Adrenal gland (tissue), 12 donors: ENCODE results near the gene CREB5. TPM values are rescaled to one million over a fixed set of nuclear protein-coding genes. Genes with fewer than 3 reads are reported as not detected.

Experiments used
- DNase-seq, 7 donors: peaks; one replicate each; pipeline ENCODE4 v3.0.0-alpha.2; 2019 to 2020
- H3K27ac ChIP-seq, 5 donors: fragments of 200-600 bp; sonication (generic) in 4 of 5; 1 replicate in 3 of 5; 2 replicates in 2 of 5; pipeline versions ENCODE4 v1.5.1 to v1.8.0; 2016 to 2020; ENCODE audit warnings: mild to moderate bottlenecking in 1 of 5
- H3K27me3 ChIP-seq: fragments of 200-600 bp; 2 replicates; pipeline ENCODE4 v1.8.0; 2021
- H3K36me3 ChIP-seq, 2 donors: fragments of 200-600 bp; replicated peaks in 1 of 2; 1 replicate in 1 of 2; 2 replicates in 1 of 2; pipeline versions ENCODE4 v1.5.1 to v1.8.0; 2018 to 2022
- H3K4me1 ChIP-seq, 2 donors: fragments of 200-600 bp; replicated peaks in 1 of 2; 1 replicate in 1 of 2; 2 replicates in 1 of 2; pipeline versions ENCODE4 v1.5.1 to v1.8.0; 2018 to 2021
- H3K4me3 ChIP-seq, 4 donors: fragments of 200-600 bp; sonication (generic) in 3 of 4; one replicate each; pipeline ENCODE4 v1.5.1; 2016 to 2018
- H3K9me3 ChIP-seq, 3 donors: fragments of 200-600 bp; sonication (generic) in 1 of 3; replicated peaks in 1 of 3; 1 replicate in 2 of 3; 2 replicates in 1 of 3; pipeline versions ENCODE4 v1.5.1 to v1.8.0; 2016 to 2021
- CTCF ChIP-seq, 6 experiments: fragments of 450-650 bp in 4 of 6; fragments of 200-600 bp in 2 of 6; sonication (generic) in 1 of 6; IDR thresholded peaks; 1 replicate in 5 of 6; 2 replicates in 1 of 6; pipeline versions ENCODE4 v1.5.1 to v1.8.0; 2016 to 2021; ENCODE audit warnings: antibody characterized with exemption in 6 of 6, mild to moderate bottlenecking in 2 of 6, moderate library complexity in 1 of 6
- POLR2A ChIP-seq, 2 donors: fragments of 450-650 bp; IDR thresholded peaks; one replicate each; pipeline ENCODE4 v1.6.1; 2017; ENCODE audit warnings: antibody characterized with exemption in 2 of 2, mild to moderate bottlenecking in 2 of 2, moderate library complexity in 1 of 2
- WGBS, 4 donors: extraction: QIAGEN DNeasy Blood & Tissue Kit in 2 of 4; methylation state at CpG; one replicate each; pipeline versions ENCODE4 v1.1.5 to v1.1.7; 2013 to 2017; 5-methylcytosine and 5-hydroxymethylcytosine counted together
- intact Hi-C, 2 donors: fragments of 100-400 bp; cut with DNase I; formaldehyde crosslinking; loops; one replicate each; pipeline versions ENCODE4 v1.14.1 to v1.15.0; 2022 to 2023
- polyA plus RNA-seq, 3 donors: library from polyadenylated mRNA; stranded (reverse); fragments of 200-250 nt in 2 of 3; fragments of 350-450 nt in 1 of 3; fragmentation: Illumina TruSeq in 1 of 3; extraction: RNeasy Lipid Tissue Mini Kit (QIAGEN cat#74804) in 1 of 3; gene quantifications; one replicate each; pipeline ENCODE4 v1.2.3, GENCODE V29; 2013 to 2014
- total RNA-seq, 9 donors: library from RNA; depleted of rRNA in 4 of 9; stranded (reverse); fragments of >200 nt in 4 of 9; fragments of 120-200 nt in 1 of 9; fragmentation: NEBNext Ultra II Directional in 1 of 9; extraction: Animal tissue kit (Norgen Biotek cat#: 25700) in 1 of 9; gene quantifications; one replicate each; pipeline versions ENCODE4 v1.1.0 to v1.2.4, GENCODE V29; 2013 to 2023
- donor health status: healthy with polysubstance abuse.
- donor health status: Bipolar disorder and iron deficiency.
- donor health status: DM: yes; HTN: yes; CAD: no.
- donor health status: DM: no; HTN: no; CAD: no.
- donor health status: DM: no; HTN: no; CAD: no.
- donor health status: DM: yes; HTN: yes; CAD: no.

The CREB5 gene
- total and polyA plus RNA-seq, 12 donors = 0.69 to 5.4 (median 1.3) TPM

GRCh38 chr7:28709748-28710147 is 297.4 kb downstream of the CREB5 start:
- TF ChIP-seq CTCF (IDR thresholded peaks at IDR 0.05) = no peak
- no peak for TF ChIP-seq POLR2A (IDR thresholded peaks at IDR 0.05)
- intact Hi-C loops = no loop called here
- DNase-seq = no peak
- H3K36me3 ChIP-seq = no peaks in the 10 kb centered on the region
- no peak overlapping the region for H3K4me3 ChIP-seq
- H3K9me3 ChIP-seq = no peaks in the 10 kb centered on the region
- H3K4me1 ChIP-seq = no peaks in the 10 kb centered on the region
- WGBS, 4 donors = 81 to 90% (median 89%) methylated on average over 6 of the region's 6 CpGs
- H3K27ac ChIP-seq = no peak overlapping the region
- H3K27me3 ChIP-seq = no peaks in the 10 kb centered on the region

- no peak overlapping the region for H3K4me3 ChIP-seq
- intact Hi-C loops = no loop called here
- H3K27me3 ChIP-seq = no peaks in the 10 kb centered on the region
- no peaks in the 10 kb centered on the region for H3K4me1 ChIP-seq
- DNase-seq = no peak
- TF ChIP-seq CTCF (IDR thresholded peaks at IDR 0.05) (no peak), POLR2A (IDR thresholded peaks at IDR 0.05) (no peak)
- 81 to 92% (median 85%) methylated on average over 3 of the region's 3 CpGs for WGBS, 4 donors
- H3K36me3 ChIP-seq = no peaks in the 10 kb centered on the region
- no peak overlapping the region for H3K27ac ChIP-seq
- H3K9me3 ChIP-seq = no peaks in the 10 kb centered on the region
These were observed 298.8 kb downstream of the CREB5 start for GRCh38 chr7:28711114-28711513.

- intact Hi-C loops = no loop called here
- Histone ChIP-seq H3K27me3 (no peaks in the 10 kb centered on the region), H3K9me3 (no peaks in the 10 kb centered on the region), H3K4me1 (no peaks in the 10 kb centered on the region), H3K36me3 (no peaks in the 10 kb centered on the region), H3K27ac (no peak overlapping the region), H3K4me3 (no peak overlapping the region)
- 49 to 62% (median 54%) methylated on average over 6 of the region's 6 CpGs for WGBS, 4 donors
- DNase-seq = no peak
- TF ChIP-seq POLR2A (IDR thresholded peaks at IDR 0.05) = no peak
- no peak for TF ChIP-seq CTCF (IDR thresholded peaks at IDR 0.05)
These were observed 302.3 kb downstream of the CREB5 start for GRCh38 chr7:28714459-28715120.

GRCh38 chr7:28717445-28718054 is 305.2 kb downstream of the CREB5 start:
- H3K4me3 ChIP-seq = no peak overlapping the region
- TF ChIP-seq CTCF (IDR thresholded peaks at IDR 0.05) (no peak), POLR2A (IDR thresholded peaks at IDR 0.05) (no peak)
- no peak for DNase-seq
- H3K4me1 ChIP-seq = no peaks in the 10 kb centered on the region
- H3K27ac ChIP-seq = no peak overlapping the region
- no peaks in the 10 kb centered on the region for H3K9me3 ChIP-seq
- WGBS, 4 donors = 63 to 82% (median 79%) methylated on average over 3 of the region's 3 CpGs
- intact Hi-C loops = no loop called here
- no peaks in the 10 kb centered on the region for H3K27me3 ChIP-seq
- no peaks in the 10 kb centered on the region for H3K36me3 ChIP-seq
